Stimulated activated CD4-positive, alpha-beta T cell treated with anti-CD3 and anti-CD28 coated beads, Interleukin-4, amount 100 ng/mL, for 4 hours (primary cell): ENCODE measurements around the gene GABRB2.
"Not testable (repeated sequence)": the region's sequence is repeated elsewhere in the genome, so short reads cannot be mapped to it uniquely, and the experiment has no call there.

ENCODE experiments used
- DNase-seq, 2 experiments: peaks; one replicate each; pipeline ENCODE4 v3.0.0-alpha.2; 2020

The GABRB2 gene

GRCh38 chr5:161385027-161385426 is 161.5 kb downstream of the GABRB2 start:
- DNase-seq = no peak

GRCh38 chr5:161382685-161383084 is 163.8 kb downstream of the GABRB2 start:
- no peak for DNase-seq

- DNase-seq = no peak
These were observed 166.0 kb downstream of the GABRB2 start for GRCh38 chr5:161380486-161380885.

GRCh38 chr5:161378701-161379100 is 167.8 kb downstream of the GABRB2 start:
- no peak for DNase-seq

GRCh38 chr5:161376034-161376433 is 170.5 kb downstream of the GABRB2 start:
- DNase-seq = no peak

- no peak for DNase-seq
These were observed 173.2 kb downstream of the GABRB2 start for GRCh38 chr5:161373345-161373707.

- DNase-seq = no peak
These were observed 173.7 kb downstream of the GABRB2 start for GRCh38 chr5:161372682-161373344.

- no peak for DNase-seq
These were observed 177.5 kb downstream of the GABRB2 start for GRCh38 chr5:161369022-161369421.

GRCh38 chr5:161358446-161358845 is 188.1 kb downstream of the GABRB2 start:
- no peak for DNase-seq

GRCh38 chr5:161344234-161344633 is 202.3 kb downstream of the GABRB2 start:
- no peak for DNase-seq

- DNase-seq = no peak
These were observed 203.6 kb downstream of the GABRB2 start for GRCh38 chr5:161342886-161343285.

- DNase-seq = no peak
These were observed 206.5 kb downstream of the GABRB2 start for GRCh38 chr5:161340012-161340411.

GRCh38 chr5:161333194-161333880 is 213.2 kb downstream of the GABRB2 start:
- DNase-seq = no peak

GRCh38 chr5:161332343-161332742 is 214.2 kb downstream of the GABRB2 start:
- DNase-seq = no peak

GRCh38 chr5:161314033-161314432 is 232.5 kb downstream of the GABRB2 start:
- DNase-seq = no peak

GRCh38 chr5:161312882-161313281 is 233.6 kb downstream of the GABRB2 start:
- no peak for DNase-seq

GRCh38 chr5:161311965-161312364 is 234.6 kb downstream of the GABRB2 start:
- no peak for DNase-seq

- DNase-seq = no peak
These were observed 235.3 kb downstream of the GABRB2 start for GRCh38 chr5:161311146-161311708.

- DNase-seq = no peak
These were observed 240.1 kb downstream of the GABRB2 start for GRCh38 chr5:161306351-161306995.

- no peak for DNase-seq
These were observed 240.9 kb downstream of the GABRB2 start for GRCh38 chr5:161305601-161306000.

- no peak for DNase-seq
These were observed 244.0 kb downstream of the GABRB2 start for GRCh38 chr5:161302559-161302958.

- no peak for DNase-seq
These were observed 244.9 kb downstream of the GABRB2 start for GRCh38 chr5:161301586-161301985.

- no peak for DNase-seq
These were observed 247.5 kb downstream of the GABRB2 start for GRCh38 chr5:161299053-161299452.

GRCh38 chr5:161297388-161297787 is 249.1 kb downstream of the GABRB2 start:
- not testable (repeated sequence) for DNase-seq
